GM19372 (cell line): Measurements from ENCODE around the gene PRKCA.

ENCODE experiments used
- ATAC-seq: cut with Tn5 transposase; IDR thresholded peaks from one replicate; pipeline ENCODE4 v1.9.1; 2021; ENCODE audit warnings: mild to moderate bottlenecking, low read depth, moderate library complexity; ENCODE audit not compliant: unreplicated experiment

Gene PRKCA

DNA sequence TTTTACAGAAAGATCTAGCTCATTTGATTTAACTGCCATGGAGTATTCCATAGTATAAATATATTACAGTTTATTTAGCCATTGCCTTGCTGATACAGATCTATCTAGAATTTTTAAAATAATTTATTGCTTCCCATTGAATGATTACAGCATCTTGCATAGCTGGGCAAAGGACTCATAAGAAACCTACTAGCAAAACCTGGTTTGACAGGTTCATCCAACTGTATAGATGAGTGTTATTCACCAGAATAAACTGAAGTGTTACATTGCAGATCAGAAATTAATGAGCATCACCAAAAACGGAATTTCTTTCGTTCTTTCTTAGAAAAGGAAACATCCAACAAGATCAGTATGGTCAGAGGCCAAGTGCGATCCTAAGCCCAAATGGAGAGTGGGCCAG, 330.3 kb downstream of the PRKCA start:
- no peak for ATAC-seq

DNA sequence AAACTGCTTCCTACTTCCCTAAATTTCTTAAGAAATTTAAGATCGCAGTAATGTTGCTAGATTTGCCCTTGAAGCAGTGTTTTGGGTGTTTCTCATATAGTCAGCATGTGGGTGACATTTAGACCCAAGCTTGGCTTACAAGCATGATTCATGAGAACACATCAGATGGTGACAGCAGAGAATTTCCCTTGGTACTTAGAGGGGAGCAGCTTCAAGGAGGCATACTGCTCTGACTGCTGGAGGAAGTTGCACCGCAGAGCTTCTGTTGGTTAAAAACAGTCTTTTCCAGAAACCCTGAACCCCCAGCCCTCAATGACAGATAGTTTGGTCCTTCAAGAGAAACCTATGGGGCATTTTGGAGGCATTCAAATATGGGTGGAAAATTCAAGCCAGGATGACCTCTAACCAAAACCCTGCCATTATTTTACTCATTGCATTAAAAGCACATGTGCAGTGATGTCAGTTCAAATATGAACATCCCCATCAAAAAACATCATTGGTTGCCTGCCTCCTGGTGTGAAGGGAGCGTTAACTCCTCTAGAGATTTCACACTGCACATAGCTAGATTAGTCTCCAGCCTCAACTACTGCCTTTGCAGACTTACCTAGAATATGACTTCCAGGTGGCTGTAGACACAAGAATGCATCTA, 331.0 kb downstream of the PRKCA start:
- ATAC-seq = no peak

DNA sequence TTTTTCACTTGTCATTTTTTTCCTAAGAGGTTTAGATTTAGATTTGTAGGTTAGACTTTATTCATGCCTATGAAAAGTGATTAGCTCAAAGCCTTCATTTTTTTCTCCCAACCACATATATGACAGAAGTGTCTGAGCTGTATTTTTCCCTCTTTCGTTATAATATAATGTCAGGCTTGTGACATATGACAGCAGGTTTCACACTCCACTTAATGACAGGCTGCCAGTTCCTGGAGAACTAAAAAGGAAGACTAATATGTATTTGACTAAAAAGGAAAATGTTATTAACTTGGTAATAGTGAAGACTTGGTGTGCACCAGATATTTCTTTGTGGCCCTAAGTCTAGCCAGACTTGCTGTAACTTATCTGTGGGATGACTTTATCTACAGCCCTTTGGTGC, 331.8 kb downstream of the PRKCA start:
- ATAC-seq = no peak

DNA sequence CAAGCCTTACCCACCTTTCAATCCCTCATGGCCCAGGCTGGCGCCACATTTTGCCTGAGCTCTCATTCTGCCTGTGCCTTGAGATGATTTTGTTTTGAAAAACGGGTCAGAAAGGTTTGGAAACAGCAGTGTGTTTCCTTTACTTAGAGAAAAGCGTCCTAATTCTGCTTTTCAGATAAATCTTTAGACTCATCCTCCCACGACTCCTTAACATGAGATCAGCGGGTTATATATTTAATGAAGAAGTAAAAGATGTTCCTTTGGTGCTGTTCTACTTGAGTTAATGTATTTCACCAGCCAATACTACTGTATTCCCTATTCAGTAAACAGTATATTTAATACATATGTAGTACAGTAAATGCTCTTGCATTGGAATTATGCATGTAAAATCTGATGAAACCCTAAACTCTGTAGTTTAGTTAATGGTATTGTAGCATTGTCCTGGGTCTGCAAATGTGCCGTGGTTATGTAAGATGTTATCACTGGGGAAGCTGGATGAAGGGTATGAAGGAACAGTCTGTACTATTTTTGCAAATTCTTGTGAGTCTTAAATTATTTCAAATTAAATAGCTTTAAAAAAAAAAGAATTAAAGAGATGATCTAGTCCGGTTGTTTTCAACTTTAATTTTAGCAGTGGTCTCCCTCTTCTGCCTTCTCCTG, 333.1 kb downstream of the PRKCA start:
- ATAC-seq = no peak

DNA sequence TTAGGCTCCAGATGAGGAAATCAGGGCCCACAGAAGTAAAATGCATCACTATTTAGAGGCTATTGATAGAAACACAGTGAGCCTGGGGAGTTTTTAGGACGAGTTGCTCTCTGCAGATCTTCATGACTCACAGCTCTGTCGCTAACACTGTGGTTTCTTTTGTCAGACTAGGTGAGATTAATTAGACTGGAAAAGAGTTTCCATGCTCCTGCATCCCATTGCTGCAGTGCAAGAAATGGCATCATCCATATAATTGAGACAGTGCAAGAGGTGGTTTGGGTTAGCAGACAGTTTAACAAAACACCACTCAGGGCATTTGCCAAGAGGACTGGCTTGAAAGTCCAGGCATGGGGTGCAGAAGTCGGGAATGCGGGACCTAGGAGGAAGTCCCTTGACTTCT, 333.7 kb downstream of the PRKCA start:
- no peak for ATAC-seq

DNA sequence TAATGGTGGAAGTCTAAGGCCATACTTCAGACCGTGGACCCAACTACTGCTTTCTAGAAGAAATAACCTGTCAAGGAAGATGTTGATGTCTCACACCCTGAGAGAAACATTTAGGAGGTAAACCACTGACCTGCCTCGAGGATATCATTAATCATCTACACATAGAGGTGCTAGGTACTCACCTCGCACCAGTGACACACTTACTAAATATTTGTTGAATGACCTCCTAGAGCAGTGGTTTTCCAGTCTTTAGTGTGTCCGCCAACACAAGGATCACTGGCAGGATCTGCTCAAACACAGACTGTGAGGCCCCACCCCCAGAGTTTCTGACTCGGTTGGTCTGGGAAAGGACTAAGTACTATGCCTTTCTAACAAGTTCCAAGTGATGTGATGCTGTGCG, 335.1 kb downstream of the PRKCA start:
- no peak for ATAC-seq

DNA sequence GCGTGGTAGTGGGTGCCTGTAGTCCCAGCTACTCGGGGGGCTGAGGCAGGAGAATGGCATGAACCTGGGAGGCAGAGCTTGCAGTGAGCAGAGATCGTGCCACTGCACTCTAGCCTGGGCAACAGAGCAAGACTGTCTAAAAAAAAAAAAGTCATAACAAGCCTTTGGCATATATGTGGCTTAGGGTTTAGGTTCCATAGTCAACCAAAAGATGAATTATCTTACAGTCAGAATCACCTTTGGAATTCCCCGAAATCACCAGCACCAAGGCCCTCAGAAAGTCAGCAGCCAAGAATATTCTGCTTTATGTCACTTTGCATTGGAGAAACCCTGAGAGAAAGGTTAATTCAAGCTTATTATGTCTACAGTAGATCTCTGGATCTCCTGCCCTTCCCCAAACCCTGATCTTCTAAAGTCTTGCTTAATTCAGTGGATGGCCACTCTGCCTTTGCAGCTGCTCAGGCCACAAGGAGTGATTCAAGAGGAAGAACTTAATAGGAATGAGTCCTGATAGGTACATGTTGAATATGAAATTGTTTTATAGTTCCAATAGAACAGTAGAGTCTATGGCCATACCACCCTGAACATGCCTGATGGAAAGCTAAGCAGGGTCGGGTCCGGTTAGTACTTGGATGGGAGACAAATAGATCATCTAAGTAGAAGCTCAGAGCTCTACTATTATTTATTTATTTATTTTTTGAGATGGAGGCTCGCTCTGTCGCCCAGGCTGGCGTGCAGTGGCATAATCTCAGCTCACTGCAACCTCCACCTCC, 336.5 kb downstream of the PRKCA start:
- ATAC-seq = no peak

DNA sequence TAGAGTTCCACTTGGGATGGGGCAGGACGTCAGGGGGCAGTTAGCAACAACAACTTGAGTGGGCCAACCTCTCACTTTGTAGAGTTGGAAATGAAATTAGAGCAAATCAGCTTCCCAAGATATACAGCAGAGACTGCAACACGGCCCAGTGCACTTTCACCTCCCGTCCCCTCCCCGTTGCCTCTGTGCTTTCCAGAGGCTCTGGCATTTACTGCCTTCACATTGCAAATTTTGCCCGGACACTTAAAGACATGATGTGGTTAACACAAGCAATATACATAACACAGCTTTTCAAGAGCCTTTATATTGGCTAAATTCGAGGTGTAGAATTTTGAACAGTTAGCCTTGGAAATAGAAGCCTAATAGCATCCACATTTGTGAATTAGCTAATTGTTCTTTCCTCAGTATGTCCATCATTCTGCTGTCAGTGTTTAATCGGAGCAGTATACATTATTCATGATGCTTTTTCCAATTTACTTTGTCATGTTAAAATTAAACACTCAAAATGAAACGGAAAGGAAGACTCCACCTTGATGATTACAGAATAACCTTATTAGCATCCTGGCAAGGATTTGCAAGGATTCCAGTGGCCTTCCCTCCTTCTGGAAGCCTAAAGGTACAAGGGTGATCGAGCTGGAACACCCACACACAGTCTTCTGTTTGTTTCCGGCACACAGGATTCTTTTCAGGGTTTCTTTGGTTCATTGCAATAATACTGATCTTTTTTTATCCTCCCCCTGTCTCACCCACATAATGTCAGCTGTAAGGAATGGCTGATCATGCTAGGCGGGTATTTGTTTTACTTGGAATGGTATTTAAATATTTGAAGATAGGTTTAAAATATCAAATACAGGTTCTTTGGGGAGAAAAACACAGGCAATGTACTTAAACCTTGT, 341.6 kb downstream of the PRKCA start:
- no peak for ATAC-seq

DNA sequence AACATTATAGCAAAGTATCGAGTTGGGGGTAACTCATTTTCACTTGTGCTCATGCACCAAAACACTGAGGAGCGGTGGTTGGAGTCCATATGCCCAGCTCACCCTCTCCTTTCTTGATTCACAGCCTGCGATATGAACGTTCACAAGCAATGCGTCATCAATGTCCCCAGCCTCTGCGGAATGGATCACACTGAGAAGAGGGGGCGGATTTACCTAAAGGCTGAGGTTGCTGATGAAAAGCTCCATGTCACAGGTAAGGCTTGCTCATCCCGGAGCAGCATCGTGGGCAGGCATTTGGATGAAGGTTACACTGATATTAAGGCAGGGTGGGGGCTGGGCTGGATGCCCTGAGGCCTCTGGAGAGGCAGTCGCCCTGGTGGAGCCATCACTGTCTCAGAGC, 342.8 kb downstream of the PRKCA start:
- ATAC-seq = no peak

DNA sequence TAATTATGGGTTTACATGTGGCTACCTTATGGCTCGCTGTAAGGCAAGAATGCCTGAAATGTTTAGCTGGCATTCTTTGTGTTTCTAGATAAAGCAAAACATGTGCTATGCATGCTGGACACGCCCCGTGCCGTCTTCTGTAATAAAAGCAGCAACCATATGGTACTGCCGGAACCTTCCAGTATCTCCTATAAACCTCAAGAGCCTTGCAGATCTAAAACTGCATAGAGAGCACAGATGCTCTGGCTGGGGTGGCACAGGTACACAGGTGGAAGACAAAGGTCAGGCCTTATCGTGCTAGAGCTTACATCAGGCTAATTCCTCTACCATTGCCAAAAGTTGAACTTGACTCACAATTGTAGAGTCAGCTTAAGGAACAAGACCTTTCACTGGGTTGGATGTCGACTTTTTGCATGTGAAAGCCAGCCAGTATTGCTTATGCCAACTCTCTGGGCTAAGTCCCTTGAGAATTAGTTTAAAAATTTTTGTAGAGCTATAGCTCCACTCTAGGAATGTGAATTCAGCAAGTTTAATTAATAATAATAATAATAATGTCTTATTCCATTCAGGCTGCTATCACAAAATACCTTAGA, 345.1 kb downstream of the PRKCA start:
- ATAC-seq = no peak

DNA sequence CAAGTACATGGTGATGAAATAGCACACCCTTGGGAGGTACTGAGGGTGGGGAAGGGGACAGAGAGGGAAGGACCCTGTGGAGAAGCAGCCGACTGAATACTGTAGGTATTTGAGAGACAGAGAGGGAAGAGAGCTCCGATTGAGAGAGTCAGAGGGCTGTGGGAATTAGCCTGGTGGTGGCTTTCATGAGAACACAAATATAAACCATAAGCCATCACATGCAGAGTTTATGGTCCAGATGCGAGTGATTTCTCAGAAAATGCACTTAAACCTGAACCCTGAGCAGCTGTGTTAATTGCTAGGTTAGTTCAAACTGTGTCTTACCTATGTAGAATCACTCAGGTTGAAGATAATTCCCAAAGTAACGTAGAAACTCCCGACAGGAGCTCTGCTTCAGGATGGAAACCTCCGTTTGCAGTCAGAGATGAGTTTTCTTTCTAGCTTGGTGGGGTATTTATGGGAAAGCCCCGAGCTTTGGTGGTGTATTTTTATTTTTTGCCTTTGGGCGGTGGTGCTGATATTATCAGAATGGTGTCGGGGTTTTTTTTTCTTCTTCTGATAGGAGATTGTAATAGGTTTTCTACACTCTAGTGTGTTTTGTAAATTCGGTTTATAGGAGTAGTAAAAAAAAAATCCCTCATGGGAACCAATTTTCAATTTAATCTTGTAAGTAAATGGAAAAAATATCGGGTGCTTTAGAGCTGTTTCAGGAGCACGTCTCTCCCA, 347.6 kb downstream of the PRKCA start:
- ATAC-seq = no peak

DNA sequence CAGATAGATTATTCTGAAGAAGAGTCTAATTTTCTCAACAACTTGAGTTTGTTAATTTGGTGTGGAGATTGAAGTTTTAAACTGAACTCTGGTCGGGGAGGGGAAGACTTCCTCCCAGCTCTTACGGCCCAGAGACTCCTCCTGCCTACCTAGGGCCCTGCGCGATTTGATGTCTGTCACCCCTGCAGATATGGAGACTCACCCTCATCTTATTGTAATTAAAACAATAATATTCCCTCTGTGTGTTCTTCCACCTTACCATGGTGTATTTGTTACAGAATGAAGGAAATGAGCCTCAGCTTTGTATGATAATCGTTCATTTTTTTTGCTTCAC, 348.1 kb downstream of the PRKCA start:
- ATAC-seq = no peak

DNA sequence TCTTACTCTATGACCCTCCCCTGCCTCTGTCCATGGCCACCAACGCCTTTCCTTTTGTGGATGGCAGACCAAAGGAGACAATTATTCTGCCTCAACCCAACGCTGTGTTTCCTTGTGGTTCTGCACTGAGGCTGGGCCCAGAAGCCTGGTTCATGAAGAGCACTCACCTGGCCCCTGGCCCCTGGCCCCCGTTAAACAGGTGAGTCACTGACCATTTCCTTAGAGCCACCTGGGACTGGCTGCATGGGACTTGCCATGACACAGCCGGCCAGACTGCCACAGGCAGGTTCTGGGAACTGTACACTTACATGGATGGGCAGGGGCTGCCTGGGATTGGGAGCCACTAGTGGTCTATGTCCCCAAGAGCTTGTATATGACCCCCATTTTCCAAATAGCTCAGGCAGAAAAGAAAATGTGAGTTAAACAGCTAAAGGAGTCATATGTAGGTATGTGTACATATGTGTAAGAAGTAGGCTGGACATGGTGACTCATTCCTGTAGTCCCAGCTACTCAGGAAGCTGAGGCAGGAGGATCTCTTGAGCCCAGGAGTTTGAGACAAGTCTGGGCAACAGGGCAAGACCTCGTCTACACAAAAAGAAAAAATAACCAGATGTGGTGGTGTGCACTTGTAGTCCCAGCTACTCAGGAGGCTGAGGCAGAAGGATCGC, 350.6 kb downstream of the PRKCA start:
- ATAC-seq = no peak

DNA sequence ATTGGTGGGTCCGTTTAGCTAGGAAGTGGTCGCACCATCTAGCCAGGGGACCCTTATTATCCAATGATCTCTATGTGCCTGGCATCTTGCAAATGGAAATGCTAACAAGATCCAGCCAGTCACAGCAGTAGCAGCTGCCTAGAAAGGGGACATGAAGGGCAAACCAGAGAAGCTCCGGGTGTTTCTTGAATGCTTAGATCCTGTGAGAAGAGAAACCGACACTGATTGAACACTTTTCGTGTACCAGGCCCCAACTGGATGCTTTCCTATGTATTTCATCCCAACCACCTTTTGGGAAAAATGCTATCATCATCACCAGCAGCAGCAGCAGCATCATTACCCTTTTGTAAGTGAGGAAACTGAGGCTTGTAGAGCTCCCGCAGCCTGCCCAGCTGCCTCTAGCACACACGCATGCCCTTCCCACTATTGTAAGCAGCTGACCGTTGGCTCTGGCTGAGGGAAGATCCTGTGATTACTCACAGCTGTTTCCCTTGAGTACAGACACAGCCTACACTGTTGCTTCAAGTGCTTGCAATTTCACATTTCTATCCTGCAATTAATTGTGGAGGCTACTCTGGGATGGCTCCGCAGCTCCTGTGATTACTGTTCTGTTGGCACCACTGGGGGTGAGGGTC, 351.8 kb downstream of the PRKCA start:
- ATAC-seq = no peak

DNA sequence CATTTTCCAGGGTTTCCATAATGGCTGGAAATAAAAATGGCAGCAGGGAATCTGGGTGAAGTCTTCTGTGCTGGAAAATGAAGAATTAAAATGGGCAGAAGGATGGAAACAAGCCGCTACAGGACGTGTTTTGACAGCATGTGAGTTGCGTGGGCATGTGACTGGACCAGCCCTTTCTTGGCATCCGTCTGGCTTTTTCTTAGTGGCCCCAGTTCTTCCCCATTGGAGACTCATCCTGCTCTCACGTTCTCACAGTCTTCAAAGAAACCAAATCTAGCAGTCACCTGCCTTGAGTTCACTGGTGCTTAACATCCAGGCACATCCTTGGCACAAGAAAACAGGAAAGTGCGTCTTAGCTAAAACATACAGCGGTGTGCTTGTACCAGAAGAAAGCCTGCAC, 352.4 kb downstream of the PRKCA start:
- ATAC-seq = no peak

DNA sequence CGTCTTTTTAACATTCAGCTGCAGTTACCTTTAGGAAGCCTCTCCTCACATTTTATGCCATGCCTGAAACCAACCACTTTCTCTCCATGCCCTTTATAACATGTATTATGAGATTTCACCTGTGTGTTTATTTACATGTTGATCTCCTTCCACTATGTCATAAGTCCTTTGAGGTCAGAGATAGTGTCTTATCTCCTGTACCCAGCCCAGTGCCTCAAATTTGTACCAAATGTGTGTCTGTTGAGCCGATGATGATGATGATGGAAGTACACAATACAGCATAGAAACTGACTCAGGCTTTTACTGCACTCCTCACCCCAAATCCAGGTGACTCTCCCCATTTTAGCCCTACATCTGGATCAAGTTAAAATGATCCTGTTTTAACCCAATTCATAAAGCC, 353.0 kb downstream of the PRKCA start:
- ATAC-seq = no peak

DNA sequence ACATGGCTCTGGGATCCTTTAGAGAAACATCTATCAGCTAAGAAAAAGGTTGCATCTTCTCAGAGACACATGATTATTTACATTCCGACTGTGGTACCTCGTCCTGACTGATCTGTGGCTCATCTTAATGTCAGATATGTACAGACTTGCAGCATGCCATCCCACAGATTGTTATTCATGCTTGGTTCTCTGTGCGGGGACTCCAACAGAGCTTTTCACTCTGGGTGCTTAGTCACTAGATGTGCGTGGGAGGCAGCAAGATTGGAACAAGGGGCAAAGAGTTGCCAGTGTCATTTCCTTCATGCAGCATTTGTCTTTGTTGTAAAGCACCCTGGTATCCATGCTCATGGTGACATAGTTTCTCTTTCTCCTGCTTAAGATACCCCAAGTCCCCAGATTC, 353.4 kb downstream of the PRKCA start:
- no peak for ATAC-seq

DNA sequence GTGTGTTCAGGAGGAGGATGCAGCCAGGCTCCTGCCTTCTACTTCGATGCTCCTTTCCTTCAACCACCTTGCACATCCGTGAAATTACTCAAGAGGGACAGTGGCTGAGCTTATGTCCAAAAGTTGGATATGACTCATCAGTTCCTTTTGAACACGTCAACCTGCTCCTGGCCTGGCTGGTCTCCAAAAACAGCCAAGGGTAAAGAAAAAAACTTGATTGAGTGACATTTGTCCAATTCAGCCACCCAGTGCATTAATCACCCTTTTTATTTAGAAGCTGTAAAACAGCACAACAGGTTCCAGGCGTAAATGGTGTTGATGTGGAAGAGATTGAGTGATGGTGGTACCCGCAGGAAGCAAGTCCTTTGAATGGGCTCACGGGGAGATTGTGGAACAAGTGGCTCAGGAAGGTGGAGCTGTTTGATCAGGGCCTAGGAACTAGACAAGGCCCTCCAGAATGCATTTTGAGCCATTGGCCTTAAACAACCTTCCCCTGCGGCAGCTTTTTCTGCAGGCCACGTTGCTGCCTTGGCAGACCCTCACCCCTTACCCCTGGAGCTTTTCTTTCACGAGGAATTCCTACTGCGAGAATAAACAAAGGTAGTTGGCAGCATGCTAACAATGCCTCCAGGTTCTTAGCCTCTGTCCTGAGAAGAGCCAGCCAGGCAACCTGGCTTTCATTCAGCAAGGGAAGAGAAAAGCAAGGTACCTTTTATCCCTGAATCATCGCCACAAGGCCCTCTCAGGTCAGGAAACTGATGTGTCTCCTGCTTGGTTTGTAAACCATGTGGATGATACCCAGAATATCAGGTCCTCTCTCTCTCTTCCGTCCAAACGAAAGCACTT, 359.2 kb downstream of the PRKCA start:
- ATAC-seq = no peak
